Ishikawa (cell line): Measurements from ENCODE around the gene HOATZ.

Experiments used
- EGR1 ChIP-seq: IDR thresholded peaks from 2 replicates; pipeline ENCODE4 v1.6.1; 2012
- EP300 ChIP-seq: IDR thresholded peaks from 2 replicates; pipeline ENCODE4 v1.6.1; 2012; ENCODE audit warnings: borderline replicate concordance
- FOXM1 ChIP-seq: IDR thresholded peaks from 2 replicates; pipeline ENCODE4 v1.6.1; 2012; ENCODE audit warnings: low read depth, borderline replicate concordance
- NFIC ChIP-seq: IDR thresholded peaks from 2 replicates; pipeline ENCODE4 v1.6.1; 2012
- YY1 ChIP-seq: IDR thresholded peaks from 2 replicates; pipeline ENCODE4 v1.6.1; 2012; ENCODE audit warnings: low read depth

- TF ChIP-seq FOXM1 (no peak), NFIC (no peak), YY1 (no peak), EP300 (no peak), EGR1 (no peak)
These were observed 28.2 kb downstream of the HOATZ start for GRCh38 chr11:111542606-111543275.
